Measurements from ENCODE around the gene RGPD5.
"Not testable (repeated sequence)": the region's sequence is repeated elsewhere in the genome, so short reads cannot be mapped to it uniquely, and the experiment has no call there.

The RGPD5 gene

DNA sequence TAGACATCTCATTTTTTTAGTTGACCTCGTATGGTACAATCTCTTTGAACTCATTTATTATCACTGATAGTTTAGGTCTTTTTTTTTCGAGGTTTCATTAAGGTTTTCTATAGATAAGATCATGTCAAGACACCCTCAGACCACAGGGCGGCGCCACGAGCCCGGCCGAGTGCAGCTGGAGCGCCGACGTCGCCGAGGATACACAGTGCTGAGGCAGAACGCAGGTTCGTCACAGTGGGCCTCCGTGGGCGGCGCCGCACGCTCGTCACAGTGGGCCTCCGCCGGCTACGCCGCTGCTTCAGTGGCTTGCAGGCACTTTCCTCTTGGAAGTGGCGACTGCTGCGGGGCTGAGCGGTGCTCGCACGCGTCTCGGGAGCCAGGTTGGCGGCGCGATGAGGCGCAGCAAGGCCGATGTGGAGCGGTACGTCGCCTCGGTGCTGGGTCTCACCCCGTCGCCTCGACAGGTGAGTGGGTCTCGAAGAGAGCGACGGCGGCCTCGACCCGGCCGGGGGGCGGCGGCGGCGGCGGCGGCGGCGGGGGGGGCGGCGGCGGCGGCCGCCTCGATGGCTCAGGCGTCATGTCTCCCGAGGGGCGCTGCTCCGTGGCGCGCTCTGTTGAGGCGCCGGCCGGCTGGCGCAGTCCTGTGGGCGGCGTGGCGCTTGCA lies at the start of gene RGPD5:
Gene RGPD5, plus strand, starts transcription at position 232 of the 664 bp plus-strand sequence. Its CDS starts 161 bp downstream, at position 393.
- DNase-seq, result not testable (repeated sequence)

DNA sequence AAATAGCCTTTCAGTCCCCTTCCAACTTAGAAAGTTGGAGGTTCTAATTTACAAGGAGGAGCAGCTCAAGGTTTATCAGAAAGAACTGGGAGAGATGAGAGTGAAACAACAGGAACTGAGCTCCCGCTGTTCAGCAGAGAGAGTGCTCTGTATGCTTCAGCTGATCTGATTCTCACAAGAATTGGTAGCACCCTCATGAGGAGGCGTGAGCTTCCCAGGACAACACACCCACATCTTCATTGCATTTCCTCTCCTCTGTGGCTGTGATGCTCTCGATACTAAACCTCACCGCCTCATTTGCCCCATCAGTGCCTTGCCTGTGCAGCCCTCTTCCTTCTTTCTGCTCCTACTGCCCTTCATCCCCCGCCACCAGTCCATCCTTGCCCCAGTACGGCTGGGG lies 42.5 kb upstream of the RGPD5 start:
- DNase-seq, result not testable (repeated sequence)

DNA sequence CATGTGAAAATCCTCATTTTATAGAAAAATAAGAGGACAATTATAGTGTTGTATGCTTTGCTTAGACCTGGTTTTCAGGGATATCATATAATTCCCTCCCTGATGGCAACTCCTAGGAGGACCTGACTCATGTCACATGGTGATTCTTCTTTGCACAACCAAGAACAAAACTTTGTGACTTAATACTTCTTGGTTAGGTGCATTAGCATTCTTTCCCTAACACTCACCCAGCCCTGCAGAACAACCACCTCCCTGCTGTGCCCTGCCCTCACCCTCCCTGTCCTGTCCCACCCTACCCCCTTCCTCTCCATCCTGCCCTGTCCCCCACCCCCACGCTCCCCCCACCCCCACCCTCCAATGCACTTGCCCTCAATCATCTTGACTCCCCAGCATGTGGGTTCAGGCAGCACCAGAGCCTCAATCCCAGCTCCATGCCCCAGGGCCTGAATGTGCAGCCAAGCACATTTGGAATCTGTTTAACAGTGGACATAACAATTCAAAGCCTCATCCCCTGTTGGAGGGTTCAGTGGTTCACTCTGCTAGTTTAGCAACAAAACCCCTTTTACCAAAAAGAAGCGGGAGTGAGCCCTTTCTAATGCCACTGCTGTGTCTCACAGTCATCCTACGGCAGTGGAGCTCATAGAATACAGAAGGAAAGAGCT lies 36.8 kb upstream of the RGPD5 start:
- not testable (repeated sequence) for DNase-seq

DNA sequence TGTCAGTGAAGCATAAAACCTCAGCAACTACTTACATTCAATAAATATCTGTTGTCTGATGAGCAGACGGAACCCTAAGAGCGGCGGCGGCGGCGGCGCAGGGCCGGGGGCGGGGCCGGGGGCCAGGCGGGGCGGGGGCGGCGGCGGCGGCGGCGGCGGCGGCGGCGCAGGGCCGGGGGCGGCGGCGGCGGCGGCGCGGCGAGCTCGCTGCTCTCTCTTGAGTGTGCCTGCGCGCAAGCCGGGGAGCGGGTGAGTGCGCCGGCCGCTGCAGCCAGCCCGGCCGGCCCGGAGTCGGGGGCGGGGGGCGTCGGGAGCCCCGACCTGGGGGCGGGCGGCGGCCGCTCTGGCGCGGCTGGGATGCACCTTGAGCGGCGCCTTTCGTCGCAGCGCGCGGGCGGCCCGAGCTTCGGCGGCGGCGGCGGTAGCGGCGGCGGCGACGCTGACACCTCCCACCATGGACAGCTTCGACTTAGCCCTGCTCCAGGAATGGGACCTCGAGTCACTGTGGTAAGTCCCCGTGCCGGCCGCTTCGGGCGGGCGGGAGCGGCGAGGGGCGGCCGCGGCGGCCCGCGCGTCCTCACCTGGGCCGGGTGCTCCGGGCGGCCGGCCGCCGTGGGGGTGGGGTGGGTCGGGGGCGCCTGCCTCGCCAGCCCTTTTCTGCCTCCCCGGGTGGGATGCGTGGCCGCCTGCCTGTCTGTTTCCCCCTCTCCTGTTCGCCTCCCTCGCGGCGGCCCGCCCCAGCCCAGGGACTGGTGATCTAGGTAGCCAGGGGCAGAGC lies 33.7 kb upstream of the RGPD5 start:
- not testable (repeated sequence) for DNase-seq

DNA sequence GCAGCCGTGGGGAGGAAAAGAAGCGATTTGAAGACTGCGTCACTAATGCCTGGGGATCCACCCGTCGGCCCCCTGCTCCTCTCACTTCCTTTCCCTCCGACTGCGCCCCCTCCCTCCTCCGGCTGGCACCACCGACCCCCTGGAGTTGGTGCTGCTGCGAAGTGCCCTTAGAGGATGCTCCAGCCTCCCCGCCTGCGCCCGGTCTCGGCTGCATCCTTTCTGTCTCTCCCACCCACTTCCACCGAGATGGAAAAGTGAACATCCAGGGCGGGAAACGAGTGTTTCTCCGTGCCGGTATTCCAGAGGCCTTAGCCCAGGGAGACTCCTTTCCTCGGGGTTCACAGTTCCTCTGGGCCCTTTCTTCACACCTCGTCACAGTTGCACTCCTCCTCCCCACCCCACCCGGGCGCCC lies 33.1 kb upstream of the RGPD5 start:
- DNase-seq, result not testable (repeated sequence)

DNA sequence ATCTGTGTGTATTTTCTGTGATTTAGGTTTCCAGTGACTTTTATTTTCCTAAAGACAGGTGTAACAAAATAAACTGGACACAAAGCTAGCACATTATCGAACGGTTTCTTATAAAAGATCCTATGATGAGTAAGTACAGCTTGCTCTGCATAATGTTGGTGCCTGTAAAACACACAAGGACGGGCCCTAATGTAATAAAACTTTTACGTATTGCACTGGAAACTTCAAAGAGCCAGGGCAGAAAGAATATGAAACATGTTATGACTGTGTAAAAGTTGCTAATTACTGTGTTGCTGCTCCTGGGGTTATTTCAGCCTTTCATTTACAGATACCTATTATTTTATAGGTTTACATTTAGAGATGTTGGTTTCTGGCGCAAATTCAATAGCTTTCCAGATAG lies 32.1 kb upstream of the RGPD5 start:
- not testable (repeated sequence) for DNase-seq

DNA sequence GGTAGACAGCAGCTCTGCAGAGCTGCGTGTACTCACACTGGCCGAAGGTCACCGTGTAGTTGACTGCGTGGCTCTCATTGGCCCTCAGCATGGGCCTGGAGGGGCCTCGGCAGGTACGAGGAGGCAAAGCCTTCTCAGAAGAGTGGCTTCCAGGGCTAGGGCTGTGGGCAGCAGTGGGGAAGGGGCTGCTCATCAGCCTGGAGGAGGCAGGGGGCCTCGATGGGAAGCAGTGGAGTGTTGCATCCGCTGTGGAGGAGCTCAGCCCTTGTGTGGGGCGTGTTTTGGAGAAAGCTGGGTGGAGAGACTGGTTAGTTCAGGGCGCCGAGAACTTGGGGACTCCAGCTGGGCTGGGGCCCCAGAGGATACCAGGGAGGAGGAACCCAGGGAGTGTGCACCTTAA lies 28.0 kb upstream of the RGPD5 start:
- not testable (repeated sequence) for DNase-seq

DNA sequence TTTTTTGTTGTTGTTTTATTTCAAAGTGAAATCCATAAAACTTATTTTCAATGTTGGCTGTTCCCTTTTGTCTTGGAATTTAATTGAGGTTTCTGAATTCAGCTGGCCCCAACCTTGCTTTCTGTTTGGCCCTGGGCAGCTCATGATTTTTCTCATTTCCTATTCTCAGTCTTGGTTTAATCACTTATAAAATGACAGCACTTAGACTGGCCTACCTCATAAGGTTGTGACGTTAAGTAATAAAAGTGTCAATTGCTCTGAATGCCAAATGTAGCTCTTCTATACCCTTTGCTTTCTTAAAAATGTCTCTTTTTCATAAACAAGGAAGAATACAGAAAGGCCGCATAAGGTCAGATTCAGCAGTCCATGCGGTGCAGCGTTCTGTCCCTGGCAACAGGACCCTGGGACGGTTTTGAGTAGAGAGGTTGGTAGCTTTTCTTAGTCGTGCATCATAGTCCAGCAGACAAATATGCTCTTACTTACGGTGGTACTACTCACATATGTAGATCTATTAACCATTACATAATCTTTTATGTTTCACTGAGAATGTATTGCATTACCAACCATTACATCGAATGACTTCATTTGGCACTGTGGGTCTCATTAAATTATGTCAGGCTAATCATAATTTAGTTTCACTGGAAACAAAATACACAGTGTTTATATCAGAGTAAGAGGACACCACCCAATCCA lies 27.1 kb upstream of the RGPD5 start:
- DNase-seq, result not testable (repeated sequence)

DNA sequence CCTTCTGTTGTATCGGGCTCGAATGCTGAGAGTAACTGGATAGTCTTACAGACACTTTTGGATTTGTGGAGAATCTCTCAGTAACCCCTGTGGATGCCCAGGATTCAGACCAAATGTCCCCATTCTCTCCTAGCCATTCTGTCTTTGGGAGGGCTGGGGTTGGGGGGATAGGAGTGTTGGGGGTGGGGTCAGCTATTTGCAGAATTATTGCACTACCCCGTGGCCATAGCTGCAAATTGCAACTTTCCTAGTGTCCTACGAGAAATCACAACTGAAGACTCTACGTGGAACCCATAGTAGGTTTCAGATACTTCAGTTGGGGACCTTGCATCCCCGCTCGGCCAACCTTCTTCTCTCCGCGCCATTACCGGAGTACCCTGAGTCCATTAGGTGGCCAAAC lies 25.2 kb upstream of the RGPD5 start:
- DNase-seq, result not testable (repeated sequence)

DNA sequence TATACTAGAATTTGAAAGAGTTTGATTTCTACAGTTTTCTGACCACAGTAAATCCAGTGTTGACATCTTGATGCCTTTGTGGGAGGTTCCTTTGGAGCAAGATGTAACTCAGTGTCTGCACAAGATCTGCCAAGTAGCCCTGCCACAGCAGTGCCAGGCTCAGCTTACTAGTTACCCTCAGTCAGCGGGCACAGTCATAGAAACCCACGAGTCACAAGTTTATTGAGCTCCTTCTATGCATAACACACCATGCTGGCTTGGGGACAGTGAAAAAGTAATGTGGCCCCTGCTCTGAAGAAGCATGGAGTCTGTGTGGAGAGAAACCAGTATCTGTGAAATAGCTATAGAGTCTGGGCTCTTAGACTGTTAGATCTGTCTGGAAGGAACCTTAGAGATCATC lies 15.0 kb upstream of the RGPD5 start:
- not testable (repeated sequence) for DNase-seq

DNA sequence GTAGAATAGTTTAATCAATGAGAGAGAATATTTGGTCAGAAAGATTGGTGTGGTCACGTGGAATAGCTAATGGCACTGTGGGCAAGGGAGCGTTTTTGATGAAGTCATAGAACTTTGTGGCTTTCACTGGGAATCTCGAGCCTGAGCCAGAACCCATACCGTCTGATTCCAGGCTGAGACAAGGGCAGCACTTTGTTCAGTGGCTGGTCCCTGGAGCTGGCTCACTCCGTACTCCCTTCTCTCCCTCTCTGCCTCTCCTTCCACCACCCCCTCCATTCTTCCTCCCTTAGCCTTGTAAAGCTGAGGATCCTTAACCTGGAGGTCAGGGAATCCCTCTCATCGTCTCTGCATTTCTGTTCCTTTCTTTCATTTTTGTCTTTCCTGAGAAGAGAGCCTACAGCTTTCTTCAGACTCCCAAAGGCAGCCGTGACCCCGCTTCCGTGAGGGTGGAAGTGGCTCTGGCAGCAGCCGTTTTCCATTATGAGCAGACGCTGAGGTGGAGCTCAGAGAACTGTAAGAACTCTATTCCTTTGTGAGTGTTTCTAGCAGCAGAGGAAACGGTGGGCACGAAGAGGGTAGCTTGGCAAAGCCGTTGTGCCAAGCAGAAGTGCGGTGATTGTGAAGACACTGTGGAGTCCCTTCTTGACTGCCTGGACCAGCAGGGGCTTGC lies 12.8 kb upstream of the RGPD5 start:
- DNase-seq, result not testable (repeated sequence)

DNA sequence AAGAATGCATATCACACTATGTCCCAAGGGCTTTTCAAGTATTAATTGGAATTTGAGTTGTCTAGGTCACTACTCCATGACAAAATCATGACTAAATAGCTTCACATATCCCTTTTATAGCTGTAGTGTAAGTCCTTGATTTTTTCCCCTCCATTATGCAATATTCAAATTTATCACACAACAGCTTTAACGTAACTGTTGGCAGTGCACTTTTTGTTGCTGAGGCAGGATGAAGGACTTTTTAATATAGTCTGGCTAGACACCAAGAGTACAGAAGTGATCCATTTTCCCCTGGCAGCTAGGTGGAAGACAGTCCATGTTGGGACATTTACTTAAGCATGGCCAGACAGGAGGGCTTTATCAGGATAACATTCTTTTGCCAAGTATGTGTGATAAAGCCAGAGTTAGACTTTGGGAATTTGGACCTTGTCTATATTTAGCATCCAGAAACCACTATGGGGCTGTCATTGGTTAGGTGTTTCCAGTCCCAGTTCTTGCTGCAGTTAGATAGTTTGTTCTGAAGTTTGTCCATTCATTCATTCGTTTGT lies 11.6 kb upstream of the RGPD5 start:
- DNase-seq, result not testable (repeated sequence)

DNA sequence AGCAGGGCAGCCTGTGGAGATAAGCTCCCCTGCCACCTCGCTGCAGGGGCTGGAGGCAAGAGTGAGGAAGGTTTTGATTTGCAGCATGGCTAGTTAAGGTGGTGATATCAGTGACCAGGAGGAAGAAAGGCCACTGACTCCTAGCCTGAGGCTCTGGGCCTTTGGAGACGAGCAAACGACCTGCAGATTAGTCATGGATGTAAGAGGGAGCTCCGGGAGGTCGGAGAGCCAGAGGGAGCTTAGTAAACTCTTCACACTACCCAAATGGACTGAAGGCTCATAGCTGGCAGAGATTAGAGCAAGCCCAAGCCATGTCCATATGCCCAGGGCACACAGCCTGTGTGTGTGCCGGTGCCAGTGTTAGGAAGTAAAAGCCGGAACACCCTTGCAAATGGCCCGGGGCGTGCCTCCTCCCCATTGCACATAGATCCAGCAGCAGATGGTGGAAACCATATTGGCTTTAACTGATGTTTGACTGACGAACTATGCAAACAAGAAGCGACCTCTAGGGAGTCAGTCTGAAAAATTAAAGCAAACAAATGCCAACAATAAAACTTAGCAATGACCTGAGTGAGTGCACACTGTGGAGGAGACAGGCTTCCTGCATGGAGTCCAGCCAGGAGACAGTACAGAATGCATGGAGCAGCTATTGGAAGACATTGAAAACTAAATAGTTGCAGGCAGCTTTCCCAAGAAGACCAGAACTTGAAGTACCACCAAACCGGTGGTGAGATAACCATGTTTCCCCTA lies 2.4 kb upstream of the RGPD5 start:
- DNase-seq, result not testable (repeated sequence)

DNA sequence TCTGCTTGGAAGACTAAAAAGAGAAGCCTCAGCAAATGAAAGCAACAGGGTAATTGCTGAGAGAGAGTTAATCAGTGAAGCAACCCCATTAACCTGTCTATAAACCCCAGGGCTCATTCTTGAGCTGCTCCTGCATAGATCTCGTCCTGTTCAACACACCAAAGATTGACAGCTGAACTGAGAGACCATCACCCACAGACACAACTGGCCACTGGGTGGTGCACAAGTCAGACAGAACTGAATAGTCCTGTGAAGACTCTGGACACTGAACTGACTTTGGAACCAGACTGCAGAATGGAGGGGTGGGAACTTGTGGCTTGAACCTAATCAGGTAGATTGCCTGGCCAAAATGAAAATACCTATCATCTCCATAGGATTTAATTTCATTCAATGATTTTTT lies 1.4 kb upstream of the RGPD5 start:
- not testable (repeated sequence) for DNase-seq

DNA sequence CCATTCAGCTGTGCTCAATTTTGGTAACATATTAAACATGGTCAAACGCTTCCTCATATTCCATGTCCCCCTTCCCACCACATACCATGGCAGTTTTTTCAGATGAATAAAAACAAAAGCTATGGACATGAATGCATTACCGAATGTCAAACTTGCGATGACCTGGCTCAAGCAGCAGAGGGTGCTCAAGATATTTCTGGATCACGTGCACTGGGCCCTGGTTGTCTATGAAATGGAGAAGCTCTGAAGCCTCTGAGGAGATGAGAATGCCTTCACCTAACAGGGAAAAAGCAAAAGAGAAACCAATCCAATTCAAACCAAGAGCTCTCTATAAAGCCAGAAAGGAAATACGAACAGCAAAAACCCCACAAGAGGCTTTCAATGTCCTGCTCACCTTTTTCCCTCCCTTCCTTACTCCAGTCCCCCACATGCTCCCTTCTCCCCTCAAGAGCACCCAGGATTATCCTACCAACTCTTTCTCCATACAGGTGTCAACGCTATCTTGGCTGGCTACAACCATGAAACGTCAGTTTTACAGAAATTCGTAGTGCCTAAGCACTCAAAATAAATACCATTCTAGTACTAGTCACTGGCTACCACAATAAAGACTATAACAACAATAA lies 77.1 kb downstream of the RGPD5 start:
- not testable (repeated sequence) for DNase-seq

DNA sequence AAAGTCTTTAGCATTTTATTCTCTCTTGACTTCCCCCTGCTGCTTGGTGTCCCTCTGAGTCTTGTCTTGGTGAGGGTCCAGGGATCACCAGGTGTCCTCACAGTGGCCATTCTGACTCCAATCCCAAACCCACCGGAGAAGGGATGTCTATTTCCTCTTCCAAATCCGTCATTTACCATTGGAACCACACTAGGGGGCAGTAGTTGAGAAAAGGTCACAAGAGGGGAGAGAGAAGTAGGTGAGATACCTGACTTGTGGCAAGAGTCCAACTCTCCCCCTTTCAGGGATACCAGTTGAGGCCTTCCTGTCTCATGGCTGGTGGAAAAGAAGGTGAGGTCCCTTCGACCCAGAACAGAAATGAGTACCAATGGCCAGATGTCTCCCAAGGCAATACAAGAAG lies 82.5 kb downstream of the RGPD5 start:
- not testable (repeated sequence) for DNase-seq

DNA sequence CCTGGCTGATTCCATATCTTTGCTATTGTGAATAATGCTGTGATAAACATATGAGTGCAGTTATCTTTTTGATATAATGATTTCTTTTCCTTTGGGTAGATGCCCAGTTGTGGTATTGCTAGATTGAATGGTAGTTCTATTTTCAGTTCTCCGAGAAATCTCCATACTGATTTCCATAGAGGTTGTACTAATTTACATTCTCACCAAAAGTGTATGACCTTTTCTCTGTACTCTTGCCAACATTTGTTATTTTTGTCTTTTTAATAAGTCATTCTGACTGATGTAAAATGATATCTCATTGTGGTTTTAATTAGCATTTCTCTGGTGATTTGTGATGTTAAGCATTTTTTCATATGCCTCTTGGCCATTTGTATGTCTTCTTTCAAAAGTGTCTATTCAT lies 88.0 kb downstream of the RGPD5 start:
- DNase-seq, result not testable (repeated sequence)

DNA sequence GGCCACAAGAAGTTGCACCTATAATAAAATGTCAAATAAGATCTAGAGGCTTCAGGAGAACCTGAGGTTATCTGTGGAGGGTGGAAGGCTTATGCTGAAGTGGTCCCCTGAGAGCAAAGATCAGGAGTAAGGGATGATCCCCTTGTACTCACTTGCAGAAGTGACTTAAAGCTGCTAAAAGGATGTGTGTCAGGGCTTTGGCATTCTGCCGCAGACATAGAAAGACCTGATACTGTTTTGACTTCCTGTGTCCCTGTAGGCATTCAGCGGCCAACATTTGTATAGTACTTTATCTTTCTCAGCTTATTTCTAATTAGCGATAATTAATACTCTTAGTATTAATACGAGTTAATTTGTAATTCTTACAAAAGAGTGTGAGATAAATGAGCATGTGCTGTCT lies 94.3 kb downstream of the RGPD5 start:
- not testable (repeated sequence) for DNase-seq

DNA sequence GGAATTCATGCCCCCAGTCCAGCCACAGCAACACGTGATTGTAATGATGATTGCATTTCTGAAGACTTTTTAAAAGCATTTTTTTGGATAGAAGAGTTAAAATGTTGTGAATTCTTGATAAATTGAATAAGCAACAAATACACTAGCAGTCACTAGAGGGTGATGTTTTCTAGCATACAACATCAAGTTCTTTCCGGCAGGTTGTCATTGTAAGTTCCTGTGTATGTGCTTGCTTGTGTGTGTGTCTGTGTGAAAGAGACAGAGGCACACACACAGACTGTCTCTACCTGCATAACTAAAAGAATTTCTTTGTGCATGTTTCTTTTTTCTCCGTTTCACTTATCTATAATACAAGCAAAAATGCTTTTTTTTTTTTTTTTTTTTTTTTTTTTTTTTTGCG lies 95.8 kb downstream of the RGPD5 start:
- not testable (repeated sequence) for DNase-seq

DNA sequence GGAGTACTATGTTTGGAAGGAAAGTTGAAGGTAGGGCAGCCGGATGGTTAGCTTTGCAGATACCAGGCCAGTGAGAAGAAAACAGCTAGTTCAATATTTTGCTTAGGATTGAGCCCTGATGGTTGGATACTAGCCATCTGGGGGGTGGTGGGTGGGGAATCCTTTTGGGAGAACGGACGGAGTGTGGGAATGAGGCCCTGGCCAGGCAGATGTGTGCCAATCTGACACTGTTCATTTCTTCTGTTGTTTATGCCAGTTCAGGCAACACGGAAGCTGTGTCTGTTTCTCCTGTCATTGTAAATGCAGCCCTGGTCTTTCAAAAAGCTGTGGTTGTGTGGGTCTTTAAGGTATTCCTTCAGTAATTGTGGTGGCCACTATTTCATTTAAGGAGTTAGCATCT lies 96.9 kb downstream of the RGPD5 start:
- not testable (repeated sequence) for DNase-seq

DNA sequence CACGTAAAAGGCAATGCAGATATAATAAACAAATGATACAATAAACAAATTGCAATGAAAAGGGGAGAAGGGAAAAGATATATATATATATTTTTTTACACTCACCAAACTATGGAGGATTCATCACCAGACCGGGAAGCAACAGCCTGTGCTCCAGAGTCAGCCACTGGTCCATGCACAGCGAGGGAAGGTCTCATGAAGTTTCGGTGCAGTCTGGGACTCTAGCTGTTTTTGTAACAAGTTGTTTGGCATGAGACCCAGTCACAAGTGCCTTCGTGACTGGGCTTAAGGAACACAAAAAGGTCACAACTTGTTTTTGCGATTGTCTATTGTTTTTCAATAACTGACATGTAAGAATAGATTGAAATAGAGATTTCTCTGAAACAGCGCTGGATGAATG lies 99.6 kb downstream of the RGPD5 start:
- DNase-seq, result not testable (repeated sequence)

Measured in activated CD8-positive, alpha-beta memory T cell treated with anti-CD3 and anti-CD28 coated beads, Interleukin-2, amount 50 U/mL, for 48 hours (primary cell).